Measurements from ENCODE around the gene SPATA18. TPM values are rescaled to one million over a fixed set of nuclear protein-coding genes. Genes with fewer than 3 reads are reported as not detected.

SPATA18 gene
- polyA plus RNA-seq, 3 donors = 0.04 to 0.41 TPM; not detected in 1

DNA sequence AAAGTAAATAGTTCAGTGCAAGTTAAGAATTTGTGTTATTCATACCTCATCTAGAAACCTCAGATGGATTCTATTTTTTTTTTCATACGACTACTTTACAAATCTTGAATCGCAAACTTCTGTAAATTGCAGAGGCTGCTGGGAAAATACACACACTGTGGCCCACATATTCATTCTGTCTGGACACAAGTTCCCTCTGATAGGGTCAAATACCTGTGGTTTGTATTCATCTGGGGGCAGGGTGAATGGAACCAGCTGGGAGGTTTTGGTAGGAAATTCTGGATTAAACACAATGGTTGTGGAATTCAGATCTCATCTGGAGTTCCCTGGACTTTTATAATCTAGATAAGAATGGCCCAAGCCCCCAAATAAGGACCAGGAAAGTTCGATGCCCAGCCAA lies 56.2 kb downstream of the SPATA18 start:
- no peak overlapping the region for H2AFZ ChIP-seq (ENCODE audit: insufficient read depth, low read depth, low read length, poor library complexity, severe bottlenecking)
- no peak overlapping the region for H3K4me2 ChIP-seq (replicated peaks; ENCODE audit: extremely low read depth, low read length, poor library complexity, severe bottlenecking)
- peaks cover 0 to 5% of the 10 kb centered on the region in 2 donors for H3K4me1 ChIP-seq (ENCODE audit: control insufficient read depth in 1 of 2, insufficient read depth in 2 of 2, low read length in 2 of 2)
- TF ChIP-seq CTCF (IDR thresholded peaks at IDR 0.05) = no peak
- Mint-ChIP-seq H3K4me1 (peaks cover 11% of the 10 kb centered on the region), H3K9me3 (peaks cover 0 to 8% (median 2%) of the 10 kb centered on the region in 7 donors), H3K36me3 (no peaks in the 10 kb centered on the region), H3K27me3 (ENCODE audit: low read depth in 3 of 3) (peaks cover 0 to 4% (median 0%) of the 10 kb centered on the region in 3 donors), H3K4me3 (no peak overlapping the region), H3K27ac (no peak overlapping the region)
- H3K36me3 ChIP-seq (replicated peaks in 1 of 2; ENCODE audit: control insufficient read depth in 1 of 2, insufficient read depth in 2 of 2, low read length in 2 of 2) = no peaks in the 10 kb centered on the region
- H3K79me2 ChIP-seq (ENCODE audit: insufficient read depth, low read length) = no peaks in the 10 kb centered on the region
- no peaks in the 10 kb centered on the region for H4K20me1 ChIP-seq (ENCODE audit: insufficient read depth, low read length)
- H3K27ac ChIP-seq (ENCODE audit: low read depth in 1 of 2, low read length in 2 of 2) = no peak overlapping the region
- DNase-seq = no peak
- WGBS (ENCODE audit: insufficient coverage) = 100% methylated on average over 1 of the region's 3 CpGs
- H3K27me3 ChIP-seq (ENCODE audit: control insufficient read depth in 2 of 2, insufficient read depth in 2 of 2, low read length in 2 of 2) = no peaks in the 10 kb centered on the region
- intact Hi-C loops (cut with micrococcal nuclease) = no loop called here
- H3K4me3 ChIP-seq (replicated peaks in 1 of 3; ENCODE audit: low read depth in 2 of 3, low read length in 3 of 3) = no peak overlapping the region
- no peak overlapping the region for H3K9ac ChIP-seq (ENCODE audit: insufficient read depth, low read length, poor library complexity, severe bottlenecking)
- no peaks in the 10 kb centered on the region for H3K9me3 ChIP-seq (replicated peaks in 1 of 2; ENCODE audit: control insufficient read depth in 1 of 2, insufficient read depth in 1 of 2, low read length in 2 of 2)

DNA sequence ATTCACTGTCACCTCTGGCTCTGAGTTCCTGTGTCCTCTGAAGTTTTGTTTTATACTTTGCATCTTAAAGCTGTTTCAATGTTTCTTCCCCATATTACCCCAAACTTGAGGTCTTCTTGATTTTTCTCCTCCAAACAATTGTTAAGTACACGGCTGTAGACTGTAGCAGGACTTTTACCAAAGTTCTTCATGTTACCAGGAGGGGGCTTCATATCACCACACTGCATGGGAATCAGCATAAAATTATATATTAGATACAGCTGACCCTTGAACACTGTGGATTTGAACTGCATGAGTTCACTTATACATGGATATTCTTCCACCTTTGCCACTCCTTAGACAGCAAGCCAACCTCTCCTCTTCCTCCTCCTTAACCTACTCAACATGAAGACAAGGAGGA lies 56.6 kb downstream of the SPATA18 start:
- Histone ChIP-seq H2AFZ (ENCODE audit: insufficient read depth, low read depth, low read length, poor library complexity, severe bottlenecking) (no peak overlapping the region), H3K79me2 (ENCODE audit: insufficient read depth, low read length) (no peaks in the 10 kb centered on the region), H3K4me2 (replicated peaks; ENCODE audit: extremely low read depth, low read length, poor library complexity, severe bottlenecking) (no peak overlapping the region), H4K20me1 (ENCODE audit: insufficient read depth, low read length) (no peaks in the 10 kb centered on the region), H3K4me3 (replicated peaks in 1 of 3; ENCODE audit: low read depth in 2 of 3, low read length in 3 of 3) (no peak overlapping the region), H3K27me3 (ENCODE audit: control insufficient read depth in 2 of 2, insufficient read depth in 2 of 2, low read length in 2 of 2) (no peaks in the 10 kb centered on the region), H3K27ac (ENCODE audit: low read depth in 1 of 2, low read length in 2 of 2) (no peak overlapping the region), H3K36me3 (replicated peaks in 1 of 2; ENCODE audit: control insufficient read depth in 1 of 2, insufficient read depth in 2 of 2, low read length in 2 of 2) (no peaks in the 10 kb centered on the region), H3K9me3 (replicated peaks in 1 of 2; ENCODE audit: control insufficient read depth in 1 of 2, insufficient read depth in 1 of 2, low read length in 2 of 2) (no peaks in the 10 kb centered on the region), H3K4me1 (ENCODE audit: control insufficient read depth in 1 of 2, insufficient read depth in 2 of 2, low read length in 2 of 2) (peaks cover 0 to 5% of the 10 kb centered on the region in 2 donors), H3K9ac (ENCODE audit: insufficient read depth, low read length, poor library complexity, severe bottlenecking) (no peak overlapping the region)
- Mint-ChIP-seq H3K36me3 (no peaks in the 10 kb centered on the region), H3K4me1 (peaks cover 11% of the 10 kb centered on the region), H3K9me3 (peaks cover 0 to 8% (median 2%) of the 10 kb centered on the region in 7 donors), H3K27me3 (ENCODE audit: low read depth in 3 of 3) (peaks cover 0 to 4% (median 0%) of the 10 kb centered on the region in 3 donors), H3K4me3 (no peak overlapping the region), H3K27ac (no peak overlapping the region)
- DNase-seq = no peak
- intact Hi-C loops (cut with micrococcal nuclease) = no loop called here
- TF ChIP-seq CTCF (IDR thresholded peaks at IDR 0.05) = no peak
- WGBS (ENCODE audit: insufficient coverage) = no CpG with 5 or more reads among the region's 1 CpG
